Panc1 (cell line): ENCODE results near the gene PIK3AP1. TPM values are rescaled to one million over a fixed set of nuclear protein-coding genes. Genes with fewer than 3 reads are reported as not detected.
A peak's percentile ranks its signal among the peaks of the same experiment; 100 is the strongest.

ENCODE experiments used
- ATAC-seq: fragments of 200-7000 bp; cut with Tn5 transposase; 2 replicates; pipeline ENCODE4 v1.9.1; 2020; ENCODE audit warnings: mild to moderate bottlenecking, moderate library complexity
- BruUV-seq: library from RNA; stranded (reverse); fragments of 400-500 nt; replicated peaks from 2 replicates; lab custom pipeline; 2021; lab: Mats Ljungman, UMichigan
- CTCF ChIA-PET: fragments of 300-600 bp; sonication (Branson Sonifier 250); formaldehyde crosslinking; loops from one replicate; lab custom pipeline; 2022; ENCODE audit warnings: antibody characterized with exemption; lab: Charles Lee
- POLR2A ChIA-PET: fragments of 300-600 bp; sonication (Branson Sonifier 250); formaldehyde crosslinking; loops from one replicate; lab custom pipeline; 2022; ENCODE audit warnings: antibody characterized with exemption; lab: Charles Lee
- DNase-seq: peaks from one replicate; pipeline ENCODE4 v3.0.0-alpha.2; 2010; ENCODE audit warnings: low read depth, low spot score
- H3K27ac ChIP-seq: 2 replicates; pipeline ENCODE4 v1.5.1; 2011; ENCODE audit warnings: mild to moderate bottlenecking, low read length, inconsistent platforms
- H3K27me3 ChIP-seq: fragments of 200-500 bp; sonication (Bioruptor generic); 2 replicates; pipeline ENCODE4 v1.6.0; 2014; ENCODE audit warnings: low read length, inconsistent platforms; ENCODE audit not compliant: control insufficient read depth, insufficient read depth
- H3K36me3 ChIP-seq: fragments of 200-500 bp; sonication (Bioruptor generic); 2 replicates; pipeline ENCODE4 v1.5.1; 2014; ENCODE audit warnings: inconsistent platforms, mild to moderate bottlenecking, low read length, moderate library complexity; ENCODE audit not compliant: control insufficient read depth, insufficient read depth
- H3K4me1 ChIP-seq: 2 replicates; pipeline ENCODE4 v1.5.1; 2011; ENCODE audit warnings: inconsistent platforms, mild to moderate bottlenecking, low read length, moderate library complexity; ENCODE audit not compliant: control insufficient read depth, insufficient read depth
- H3K4me3 ChIP-seq, 2 experiments: 2 replicates each; pipeline ENCODE4 v1.5.1; 2011 to 2012; ENCODE audit warnings: low read depth in 2 of 2, low read length in 2 of 2, mild to moderate bottlenecking in 2 of 2, inconsistent platforms in 1 of 2, moderate library complexity in 1 of 2
- H3K9me3 ChIP-seq: fragments of 200-500 bp; sonication (Bioruptor generic); 2 replicates; pipeline ENCODE4 v1.5.1; 2014; ENCODE audit warnings: low read depth, mild to moderate bottlenecking, inconsistent platforms, low read length, moderate library complexity; ENCODE audit not compliant: control insufficient read depth, insufficient read depth
- CTCF ChIP-seq: fragments of 450-650 bp; IDR thresholded peaks from 2 replicates; pipeline ENCODE4 v1.5.1; 2017; ENCODE audit warnings: mild to moderate bottlenecking
- POLR2AphosphoS5 ChIP-seq: IDR thresholded peaks from 2 replicates; pipeline ENCODE4 v1.6.1; 2012; ENCODE audit warnings: mild to moderate bottlenecking, low read depth, low read length, moderate library complexity
- SIN3A ChIP-seq: IDR thresholded peaks from 2 replicates; pipeline ENCODE4 v1.6.1; 2012; ENCODE audit warnings: low read depth, mild to moderate bottlenecking, low read length, moderate library complexity, borderline replicate concordance; ENCODE audit not compliant: insufficient read depth
- TCF7L2 ChIP-seq: IDR thresholded peaks from 2 replicates; pipeline ENCODE4 v1.6.1; 2011; ENCODE audit warnings: mild to moderate bottlenecking, low read depth, low read length, inconsistent platforms
- in situ Hi-C: cut with HindIII; loops from 2 replicates; pipeline ENCODE4 v1.10.0; 2016; ENCODE audit warnings: low sequenced_read_pairs, low pct_unique_long_range_greater_than_20kb
- intact Hi-C: fragments of 100-400 bp; cut with micrococcal nuclease; formaldehyde crosslinking; loops from one replicate; pipeline ENCODE4 v1.10.0; 2022; ENCODE audit not compliant: unreplicated experiment
- total RNA-seq: library from RNA; stranded (reverse); gene quantifications from one replicate; pipeline ENCODE4 v1.2.1, GENCODE V29; 2021; ENCODE audit not compliant: unreplicated experiment
- TF ChIP-seq, protein P1 (sequence below), 2 experiments: IDR thresholded peaks; 2 replicates each; pipeline ENCODE4 v1.6.1; 2011 to 2012; ENCODE audit warnings: low read depth in 2 of 2, control low read depth in 1 of 2, low read length in 1 of 2, mild to moderate bottlenecking in 1 of 2, moderate library complexity in 1 of 2; ENCODE audit not compliant: insufficient read depth in 1 of 2

Gene PIK3AP1
- total RNA-seq, 1 experiment from 2014 or later = 2.6 TPM

GRCh38 chr10:96724621-96725020, 4.3 kb upstream of the PIK3AP1 start:
- Histone ChIP-seq H3K4me1 (peaks cover 4% of the 10 kb centered on the region), H3K27ac (no peak overlapping the region), H3K4me3 (no peak overlapping the region), H3K27me3 (peaks cover 5% of the 10 kb centered on the region; the same call in 1 of the 2 replicates), H3K36me3 (peaks cover 2% of the 10 kb centered on the region; the same call in 1 of the 2 replicates), H3K9me3 (no peaks in the 10 kb centered on the region)
- intact Hi-C loops = loop anchor here (5.0 kb wide), 1 partner anchor 82 kb away; no protein-coding TSS in a partner anchor
- TF ChIP-seq TCF7L2 (no peak), SIN3A (no peak), POLR2AphosphoS5 (no peak), CTCF (no peak)
- TF ChIP-seq, protein P1, sequence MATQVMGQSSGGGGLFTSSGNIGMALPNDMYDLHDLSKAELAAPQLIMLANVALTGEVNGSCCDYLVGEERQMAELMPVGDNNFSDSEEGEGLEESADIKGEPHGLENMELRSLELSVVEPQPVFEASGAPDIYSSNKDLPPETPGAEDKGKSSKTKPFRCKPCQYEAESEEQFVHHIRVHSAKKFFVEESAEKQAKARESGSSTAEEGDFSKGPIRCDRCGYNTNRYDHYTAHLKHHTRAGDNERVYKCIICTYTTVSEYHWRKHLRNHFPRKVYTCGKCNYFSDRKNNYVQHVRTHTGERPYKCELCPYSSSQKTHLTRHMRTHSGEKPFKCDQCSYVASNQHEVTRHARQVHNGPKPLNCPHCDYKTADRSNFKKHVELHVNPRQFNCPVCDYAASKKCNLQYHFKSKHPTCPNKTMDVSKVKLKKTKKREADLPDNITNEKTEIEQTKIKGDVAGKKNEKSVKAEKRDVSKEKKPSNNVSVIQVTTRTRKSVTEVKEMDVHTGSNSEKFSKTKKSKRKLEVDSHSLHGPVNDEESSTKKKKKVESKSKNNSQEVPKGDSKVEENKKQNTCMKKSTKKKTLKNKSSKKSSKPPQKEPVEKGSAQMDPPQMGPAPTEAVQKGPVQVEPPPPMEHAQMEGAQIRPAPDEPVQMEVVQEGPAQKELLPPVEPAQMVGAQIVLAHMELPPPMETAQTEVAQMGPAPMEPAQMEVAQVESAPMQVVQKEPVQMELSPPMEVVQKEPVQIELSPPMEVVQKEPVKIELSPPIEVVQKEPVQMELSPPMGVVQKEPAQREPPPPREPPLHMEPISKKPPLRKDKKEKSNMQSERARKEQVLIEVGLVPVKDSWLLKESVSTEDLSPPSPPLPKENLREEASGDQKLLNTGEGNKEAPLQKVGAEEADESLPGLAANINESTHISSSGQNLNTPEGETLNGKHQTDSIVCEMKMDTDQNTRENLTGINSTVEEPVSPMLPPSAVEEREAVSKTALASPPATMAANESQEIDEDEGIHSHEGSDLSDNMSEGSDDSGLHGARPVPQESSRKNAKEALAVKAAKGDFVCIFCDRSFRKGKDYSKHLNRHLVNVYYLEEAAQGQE (IDR thresholded peaks at IDR 0.05; ENCODE audit: insufficient read depth in 1 of 2, low read depth in 2 of 2, low read length in 1 of 2) = no peak
- no TSS peak for BruUV-seq
- DNase-seq = no peak
- POLR2A ChIA-PET = no interaction called here
- in situ Hi-C loops = no loop called here
- CTCF ChIA-PET = no interaction called here
- no peak for ATAC-seq

DNA sequence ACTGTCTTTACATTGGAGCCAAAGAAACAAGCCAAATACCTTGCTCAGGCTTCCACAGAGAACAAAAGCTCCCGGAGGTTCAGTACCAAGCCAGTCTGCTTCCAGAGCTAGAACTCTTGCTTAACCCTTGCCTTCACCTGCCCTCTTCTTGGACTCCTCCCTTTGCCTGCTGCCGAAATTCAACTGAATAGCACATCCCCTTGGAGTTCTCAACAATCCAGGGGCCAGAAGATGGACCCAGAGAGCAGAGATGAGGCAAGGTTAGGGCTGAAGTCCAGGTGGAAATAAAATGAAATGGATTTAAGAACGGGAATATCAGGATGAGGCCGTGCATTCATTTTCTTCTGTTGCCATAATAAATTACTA, 876 bp upstream of the PIK3AP1 start:
- TF ChIP-seq CTCF (no peak; the same call in 1 of the 2 replicates), SIN3A (no peak), POLR2AphosphoS5 (no peak), TCF7L2 (no peak)
- TF ChIP-seq, protein P1 (IDR thresholded peaks at IDR 0.05; ENCODE audit: insufficient read depth in 1 of 2, low read depth in 2 of 2, low read length in 1 of 2) = no peak
- in situ Hi-C loops (no loop called here), intact Hi-C loops (loop anchor here (5.0 kb wide), 1 partner anchor 79 kb away; no protein-coding TSS in a partner anchor)
- H3K4me1 ChIP-seq = peaks cover 4% of the 10 kb centered on the region
- peak overlapping the region in 1 of 2 experiments; percentile 57; a peak in 2 of 4 replicates for H3K4me3 ChIP-seq
- H3K27me3 ChIP-seq = peaks cover 12% of the 10 kb centered on the region; the same call in 1 of the 2 replicates
- H3K27ac ChIP-seq = no peak overlapping the region
- POLR2A ChIA-PET = no interaction called here
- peaks cover 2% of the 10 kb centered on the region; the same call in 1 of the 2 replicates for H3K36me3 ChIP-seq
- no TSS peak for BruUV-seq
- ATAC-seq = no peak
- CTCF ChIA-PET = interaction anchor here (0.5 kb wide), 1 partner anchor 9 kb away, joined by 4 read pairs; no protein-coding TSS in a partner anchor
- no peaks in the 10 kb centered on the region for H3K9me3 ChIP-seq
- DNase-seq = no peak
